GM12891 (cell line): ENCODE results near the gene RBL2.
"Not testable (repeated sequence)": the region's sequence is repeated elsewhere in the genome, so short reads cannot be mapped to it uniquely, and the experiment has no call there.

ENCODE experiments used
- DNase-seq: peaks from one replicate; pipeline ENCODE4 v3.0.0; 2011; ENCODE audit warnings: low spot score; ENCODE audit not compliant: insufficient read length
- FAIRE-seq: peaks from 2 replicates; lab custom pipeline; 2011; peaks lifted over from hg19 to GRCh38; lab: Jason Lieb, UNC
- PAX5 ChIP-seq: IDR thresholded peaks from 2 replicates; pipeline ENCODE4 v1.6.1; 2011; ENCODE audit warnings: low read length, moderate library complexity, mild to moderate bottlenecking; ENCODE audit not compliant: insufficient read depth, severe bottlenecking
- POLR2A ChIP-seq: IDR thresholded peaks from 2 replicates; pipeline ENCODE4 v1.6.1; 2011; ENCODE audit warnings: low read depth, low read length, control low read depth
- POLR2AphosphoS5 ChIP-seq: IDR thresholded peaks from 2 replicates; pipeline ENCODE4 v1.6.1; 2011; ENCODE audit warnings: low read depth, low read length, control low read depth
- POU2F2 ChIP-seq: IDR thresholded peaks from 2 replicates; pipeline ENCODE4 v1.6.1; 2011; ENCODE audit warnings: low read depth, mild to moderate bottlenecking, control low read depth, low read length, moderate library complexity
- SPI1 ChIP-seq: IDR thresholded peaks from 2 replicates; pipeline ENCODE4 v1.6.1; 2011; ENCODE audit warnings: low read depth, low read length, control low read depth
- TAF1 ChIP-seq: IDR thresholded peaks from 2 replicates; pipeline ENCODE4 v1.6.1; 2011; ENCODE audit warnings: low read depth, low read length, control low read depth

Gene RBL2

DNA sequence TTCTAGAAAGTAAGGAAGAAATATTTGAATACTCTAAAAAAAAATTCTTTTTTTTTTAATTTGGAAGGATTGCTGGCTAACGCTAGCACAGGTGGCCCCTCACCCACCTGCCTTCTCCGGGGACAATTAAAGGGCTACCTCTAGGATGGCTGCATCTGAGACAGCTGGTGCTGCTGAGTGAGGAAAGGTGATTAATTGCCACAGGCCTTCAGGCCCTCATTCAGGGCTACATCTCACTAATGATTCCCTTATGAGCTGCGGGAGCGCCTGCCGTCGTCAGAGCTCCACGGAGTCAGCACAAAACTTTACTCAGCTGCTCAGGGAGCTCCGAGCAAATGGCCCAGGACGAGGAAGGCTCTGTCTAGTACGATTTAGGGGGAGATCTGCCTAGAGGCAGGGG, 95.8 kb downstream of the RBL2 start:
- DNase-seq = no peak
- TF ChIP-seq POLR2AphosphoS5 = no peak
- no peak for TF ChIP-seq POU2F2
- no peak for TF ChIP-seq PAX5
- no peak for TF ChIP-seq POLR2A
- no peak for TF ChIP-seq TAF1
- TF ChIP-seq SPI1 = no peak
- FAIRE-seq = no peak

DNA sequence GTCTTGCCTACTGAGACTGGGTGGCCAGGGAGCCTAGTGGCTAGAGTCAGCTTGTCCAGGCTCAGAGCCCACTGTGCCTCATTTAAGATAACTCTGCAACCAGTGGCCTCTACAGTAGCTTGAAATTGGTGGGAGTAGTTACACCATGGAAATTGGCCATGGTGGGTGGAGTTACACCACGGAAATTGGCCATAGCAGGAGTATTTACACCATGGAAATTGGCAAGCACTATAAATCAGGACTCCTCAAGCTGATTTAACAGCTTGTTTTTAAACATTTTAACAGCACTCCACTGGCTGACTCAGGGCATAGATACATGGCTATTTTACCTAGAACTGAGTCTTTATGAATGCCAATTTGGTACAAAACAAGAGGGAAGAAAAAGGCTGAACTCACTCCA, 96.5 kb downstream of the RBL2 start:
- TF ChIP-seq POLR2AphosphoS5 (no peak), TAF1 (no peak), POU2F2 (no peak), POLR2A (no peak), SPI1 (no peak), PAX5 (no peak)
- DNase-seq = no peak
- FAIRE-seq = no peak

DNA sequence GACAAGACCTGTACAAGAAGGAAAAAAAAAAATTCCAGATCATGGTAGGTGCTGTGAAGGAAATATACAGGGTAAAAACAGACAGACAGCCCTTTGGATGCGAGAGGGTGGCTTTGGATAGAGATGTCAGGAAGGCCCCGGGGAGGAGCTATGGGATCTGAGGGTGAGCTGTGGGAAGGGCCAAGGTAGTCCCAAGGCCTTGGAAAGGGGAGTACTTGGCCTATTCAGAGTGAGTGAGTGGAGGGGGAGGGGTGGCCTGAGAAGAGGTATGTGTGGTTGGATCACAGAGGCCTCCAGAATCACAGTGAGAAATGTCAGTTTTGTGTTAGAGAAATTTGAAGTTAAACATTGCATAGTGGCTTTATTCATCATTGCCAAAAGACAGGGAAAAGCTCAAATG, 99.9 kb downstream of the RBL2 start:
- DNase-seq (no peak), FAIRE-seq (no peak)
- no peak for TF ChIP-seq SPI1
- no peak for TF ChIP-seq PAX5
- TF ChIP-seq POLR2A = no peak
- no peak for TF ChIP-seq POU2F2
- TF ChIP-seq TAF1 = no peak
- TF ChIP-seq POLR2AphosphoS5 = no peak

DNA sequence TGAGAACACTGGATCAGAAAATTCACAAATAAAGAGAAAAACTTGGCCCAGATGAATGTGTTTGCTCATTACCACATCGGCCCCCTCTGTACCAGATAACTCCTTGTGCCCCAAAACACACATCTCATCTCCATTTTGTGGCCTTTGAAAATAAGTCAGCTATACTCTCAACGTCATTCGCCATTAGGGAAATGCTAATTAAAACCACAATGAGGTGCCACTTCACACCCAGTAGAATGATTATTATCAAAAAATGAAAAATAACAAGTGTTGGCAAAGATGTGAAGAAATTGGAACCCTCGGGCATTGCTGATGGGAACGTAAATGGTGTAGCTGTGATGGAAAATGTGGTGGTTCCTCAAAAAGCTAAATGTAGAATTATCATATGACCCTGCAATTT, 103.4 kb downstream of the RBL2 start:
- no peak for TF ChIP-seq PAX5
- no peak for TF ChIP-seq POLR2A
- TF ChIP-seq SPI1 = no peak
- no peak for TF ChIP-seq POLR2AphosphoS5
- no peak for TF ChIP-seq TAF1
- no peak for TF ChIP-seq POU2F2
- DNase-seq (no peak), FAIRE-seq (no peak)

GRCh38 chr16:53539346-53539745, 105.1 kb downstream of the RBL2 start:
- FAIRE-seq, DNase-seq: not testable (repeated sequence)

GRCh38 chr16:53539759-53540718, 105.8 kb downstream of the RBL2 start:
- not testable (repeated sequence) for DNase-seq, FAIRE-seq
